ENCODE measurements around the gene TMEM132C. TPM values are rescaled to one million over a fixed set of nuclear protein-coding genes. Genes with fewer than 3 reads are reported as not detected.
"Not testable (repeated sequence)": the region's sequence is repeated elsewhere in the genome, so short reads cannot be mapped to it uniquely, and the experiment has no call there.

The TMEM132C gene
- total RNA-seq, 2 donors from 2014 or later = 0.26 to 0.33 TPM

DNA sequence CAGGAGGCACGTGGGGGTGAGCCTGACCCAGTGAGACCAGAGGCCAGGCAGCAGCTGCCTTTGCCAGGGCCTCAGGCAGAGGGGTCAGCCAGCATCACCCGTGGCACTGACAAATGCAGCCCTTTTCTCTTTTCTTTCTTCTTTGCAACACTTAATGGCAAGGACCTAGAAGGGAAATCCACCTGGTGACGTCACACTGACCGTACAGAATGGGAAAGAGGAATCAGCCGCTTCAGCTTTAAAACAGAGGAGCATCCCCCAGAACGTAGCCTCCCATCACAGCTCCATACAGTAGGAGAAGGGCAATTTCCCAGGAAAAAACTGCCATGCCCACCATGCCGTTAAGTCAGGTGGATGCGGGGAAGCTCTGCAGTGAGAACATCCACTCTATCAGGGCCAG is 328.6 kb downstream of the TMEM132C start:
- Histone ChIP-seq H3K4me1 (ENCODE audit: control insufficient read depth, insufficient read depth, low read length) (no peaks in the 10 kb centered on the region), H3K27ac (ENCODE audit: low read depth, low read length) (no peak overlapping the region), H3K4me3 (ENCODE audit: low read length) (no peak overlapping the region), H3K27me3 (ENCODE audit: control insufficient read depth, insufficient read depth, low read length, poor library complexity, severe bottlenecking) (no peaks in the 10 kb centered on the region), H3K9me3 (ENCODE audit: control insufficient read depth, low read length) (no peaks in the 10 kb centered on the region), H3K36me3 (ENCODE audit: control insufficient read depth, insufficient read depth, low read length) (no peaks in the 10 kb centered on the region), H3K9ac (ENCODE audit: extremely low read depth, low read length, poor library complexity, severe bottlenecking) (no peak overlapping the region)
- H3K27me3 Mint-ChIP-seq (ENCODE audit: insufficient read depth) = peaks cover 4% of the 10 kb centered on the region
- H3K36me3 Mint-ChIP-seq (ENCODE audit: low read depth) = no peaks in the 10 kb centered on the region
- TF ChIP-seq, protein P1, sequence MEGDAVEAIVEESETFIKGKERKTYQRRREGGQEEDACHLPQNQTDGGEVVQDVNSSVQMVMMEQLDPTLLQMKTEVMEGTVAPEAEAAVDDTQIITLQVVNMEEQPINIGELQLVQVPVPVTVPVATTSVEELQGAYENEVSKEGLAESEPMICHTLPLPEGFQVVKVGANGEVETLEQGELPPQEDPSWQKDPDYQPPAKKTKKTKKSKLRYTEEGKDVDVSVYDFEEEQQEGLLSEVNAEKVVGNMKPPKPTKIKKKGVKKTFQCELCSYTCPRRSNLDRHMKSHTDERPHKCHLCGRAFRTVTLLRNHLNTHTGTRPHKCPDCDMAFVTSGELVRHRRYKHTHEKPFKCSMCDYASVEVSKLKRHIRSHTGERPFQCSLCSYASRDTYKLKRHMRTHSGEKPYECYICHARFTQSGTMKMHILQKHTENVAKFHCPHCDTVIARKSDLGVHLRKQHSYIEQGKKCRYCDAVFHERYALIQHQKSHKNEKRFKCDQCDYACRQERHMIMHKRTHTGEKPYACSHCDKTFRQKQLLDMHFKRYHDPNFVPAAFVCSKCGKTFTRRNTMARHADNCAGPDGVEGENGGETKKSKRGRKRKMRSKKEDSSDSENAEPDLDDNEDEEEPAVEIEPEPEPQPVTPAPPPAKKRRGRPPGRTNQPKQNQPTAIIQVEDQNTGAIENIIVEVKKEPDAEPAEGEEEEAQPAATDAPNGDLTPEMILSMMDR (conservative IDR thresholded peaks at IDR 0.05) = no peak
- WGBS, 2 experiments (ENCODE audit: insufficient coverage in 1 of 2, insufficient read length in 1 of 2) = 81 to 86% methylated on average over 7 to 8 of the region's 8 CpGs
- H3K27ac Mint-ChIP-seq = no peak overlapping the region
- no peak for DNase-seq
- no peaks in the 10 kb centered on the region for H3K4me1 Mint-ChIP-seq
- H3K4me3 Mint-ChIP-seq = no peak overlapping the region
- no peaks in the 10 kb centered on the region for H3K9me3 Mint-ChIP-seq

DNA sequence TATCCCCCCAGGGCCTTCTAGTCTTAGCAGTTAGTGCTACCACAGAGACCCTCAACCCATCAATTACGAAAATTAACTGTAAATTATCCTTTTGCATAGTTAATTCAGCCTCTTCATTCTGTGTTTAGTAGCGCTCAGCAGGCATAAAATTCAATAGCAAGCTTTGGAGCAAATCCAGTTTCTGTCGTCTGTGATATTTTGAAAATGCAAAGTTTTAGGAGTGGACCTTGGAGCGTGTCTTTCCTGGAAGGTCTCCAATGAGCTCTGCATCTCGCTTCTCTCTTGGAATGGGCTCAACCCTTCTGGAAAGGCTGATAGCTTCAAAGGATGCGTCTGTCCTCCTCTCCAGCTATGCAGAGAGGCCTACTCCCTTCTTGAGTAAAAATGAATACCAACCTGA is 333.9 kb downstream of the TMEM132C start:
- TF ChIP-seq, protein P1 (conservative IDR thresholded peaks at IDR 0.05) = no peak
- no peak for DNase-seq
- H3K4me3 ChIP-seq (ENCODE audit: low read length) = no peak overlapping the region
- Mint-ChIP-seq H3K4me3 (no peak overlapping the region), H3K36me3 (ENCODE audit: low read depth) (no peaks in the 10 kb centered on the region), H3K4me1 (no peaks in the 10 kb centered on the region), H3K27ac (no peak overlapping the region), H3K9me3 (no peaks in the 10 kb centered on the region), H3K27me3 (ENCODE audit: insufficient read depth) (peaks cover 4% of the 10 kb centered on the region)
- H3K36me3 ChIP-seq (ENCODE audit: control insufficient read depth, insufficient read depth, low read length) = no peaks in the 10 kb centered on the region
- H3K9me3 ChIP-seq (ENCODE audit: control insufficient read depth, low read length) = no peaks in the 10 kb centered on the region
- H3K4me1 ChIP-seq (ENCODE audit: control insufficient read depth, insufficient read depth, low read length) = no peaks in the 10 kb centered on the region
- no peak overlapping the region for H3K9ac ChIP-seq (ENCODE audit: extremely low read depth, low read length, poor library complexity, severe bottlenecking)
- no peaks in the 10 kb centered on the region for H3K27me3 ChIP-seq (ENCODE audit: control insufficient read depth, insufficient read depth, low read length, poor library complexity, severe bottlenecking)
- WGBS, 2 experiments (ENCODE audit: insufficient coverage in 1 of 2, insufficient read length in 1 of 2) = 92 to 96% methylated on average over 3 to 6 of the region's 6 CpGs
- no peak overlapping the region for H3K27ac ChIP-seq (ENCODE audit: low read depth, low read length)

DNA sequence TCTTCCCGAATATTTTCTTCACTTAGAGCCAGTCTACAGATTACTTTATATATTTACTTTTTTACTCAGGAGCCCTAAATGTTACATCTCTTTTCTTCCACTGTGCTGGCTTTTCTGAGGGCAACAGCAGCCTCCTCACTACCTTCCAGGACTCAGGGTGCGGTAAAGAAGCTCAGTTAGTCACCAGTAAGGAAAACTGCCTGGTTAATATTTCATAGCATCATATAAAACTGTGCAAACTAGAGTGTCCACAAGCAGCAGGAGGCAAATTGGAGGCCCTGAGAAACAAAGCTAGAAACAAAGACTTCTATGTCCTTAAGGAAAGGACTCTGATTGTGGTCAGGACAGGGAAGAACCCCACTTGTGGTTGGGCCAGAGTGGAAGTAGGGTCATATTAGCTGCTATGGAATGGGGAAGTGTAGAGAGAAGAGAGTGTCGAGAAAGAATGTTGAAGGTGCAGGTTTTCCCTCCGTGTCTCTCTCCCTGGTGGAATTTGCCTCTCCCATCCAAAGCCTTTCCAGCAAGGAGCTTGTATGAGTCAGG is 336.7 kb downstream of the TMEM132C start:
- Histone ChIP-seq H3K4me3 (ENCODE audit: low read length) (no peak overlapping the region), H3K27me3 (ENCODE audit: control insufficient read depth, insufficient read depth, low read length, poor library complexity, severe bottlenecking) (no peaks in the 10 kb centered on the region), H3K4me1 (ENCODE audit: control insufficient read depth, insufficient read depth, low read length) (no peaks in the 10 kb centered on the region), H3K9ac (ENCODE audit: extremely low read depth, low read length, poor library complexity, severe bottlenecking) (no peak overlapping the region), H3K27ac (ENCODE audit: low read depth, low read length) (no peak overlapping the region), H3K9me3 (ENCODE audit: control insufficient read depth, low read length) (no peaks in the 10 kb centered on the region), H3K36me3 (ENCODE audit: control insufficient read depth, insufficient read depth, low read length) (no peaks in the 10 kb centered on the region)
- 93 to 96% methylated on average over 3 to 4 of the region's 4 CpGs for WGBS, 2 experiments (ENCODE audit: insufficient coverage in 1 of 2, insufficient read length in 1 of 2)
- no peaks in the 10 kb centered on the region for H3K36me3 Mint-ChIP-seq (ENCODE audit: low read depth)
- H3K27ac Mint-ChIP-seq = no peak overlapping the region
- peaks cover 15% of the 10 kb centered on the region for H3K4me1 Mint-ChIP-seq
- no peaks in the 10 kb centered on the region for H3K9me3 Mint-ChIP-seq
- no peak for DNase-seq
- H3K27me3 Mint-ChIP-seq (ENCODE audit: insufficient read depth) = no peaks in the 10 kb centered on the region
- no peak overlapping the region for H3K4me3 Mint-ChIP-seq
- TF ChIP-seq, protein P1 (conservative IDR thresholded peaks at IDR 0.05) = no peak

DNA sequence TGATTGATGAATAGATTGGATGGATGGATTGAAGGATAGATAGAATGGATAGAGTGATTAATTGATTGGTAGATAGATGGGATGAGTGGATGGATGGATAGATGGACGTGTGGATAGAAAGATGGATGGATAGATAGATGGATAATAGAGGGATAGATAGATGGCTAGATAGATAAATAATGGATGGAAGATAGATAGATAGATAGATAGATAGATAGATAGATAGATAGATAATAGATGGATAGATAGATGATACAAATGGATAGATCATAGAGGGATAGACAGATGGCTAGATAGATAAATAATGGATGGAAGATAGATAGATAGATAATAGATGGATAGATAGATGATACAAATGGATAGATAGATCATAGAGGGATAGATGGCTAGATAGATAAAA is 337.2 kb downstream of the TMEM132C start:
- DNase-seq = not testable (repeated sequence)

More for the DNA sequence above, 337.2 kb downstream of the TMEM132C start:
- 79 to 93% methylated on average over 1 of the region's 1 CpG for WGBS, 2 experiments (ENCODE audit: insufficient coverage in 1 of 2, insufficient read length in 1 of 2)
- H3K9me3 ChIP-seq (ENCODE audit: control insufficient read depth, low read length); H3K9ac ChIP-seq (ENCODE audit: extremely low read depth, low read length, poor library complexity, severe bottlenecking); H3K36me3 Mint-ChIP-seq (ENCODE audit: low read depth); H3K4me3 Mint-ChIP-seq; H3K4me1 ChIP-seq (ENCODE audit: control insufficient read depth, insufficient read depth, low read length); H3K27me3 Mint-ChIP-seq (ENCODE audit: insufficient read depth); H3K36me3 ChIP-seq (ENCODE audit: control insufficient read depth, insufficient read depth, low read length); H3K27me3 ChIP-seq (ENCODE audit: control insufficient read depth, insufficient read depth, low read length, poor library complexity, severe bottlenecking); H3K27ac Mint-ChIP-seq; H3K9me3 Mint-ChIP-seq; H3K27ac ChIP-seq (ENCODE audit: low read depth, low read length); H3K4me3 ChIP-seq (ENCODE audit: low read length): not testable (repeated sequence)
- H3K4me1 Mint-ChIP-seq = peaks cover 15% of the 10 kb centered on the region
